SJSA1 (cell line): ENCODE results near the gene UBASH3B. TPM values are rescaled to one million over a fixed set of nuclear protein-coding genes. Genes with fewer than 3 reads are reported as not detected.
"Not testable (repeated sequence)": the region's sequence is repeated elsewhere in the genome, so short reads cannot be mapped to it uniquely, and the experiment has no call there.

Experiments used
- DNase-seq, 2 experiments: peaks; one replicate each; pipeline ENCODE4 v3.0.0-alpha.2; 2015 to 2020; ENCODE audit warnings: low spot score in 2 of 2, low read depth in 1 of 2
- H3K27ac ChIP-seq: fragments of 250-450 bp; sonication (Bioruptor Pico); 2 replicates; pipeline ENCODE4 v1.5.1; 2020; ENCODE audit warnings: mild to moderate bottlenecking, moderate library complexity
- H3K27me3 ChIP-seq: fragments of 250-450 bp; sonication (Bioruptor Pico); replicated peaks from 2 replicates; pipeline ENCODE4 v1.5.1; 2020; ENCODE audit warnings: mild to moderate bottlenecking, moderate library complexity
- H3K36me3 ChIP-seq: fragments of 250-450 bp; sonication (Bioruptor Pico); 2 replicates; pipeline ENCODE4 v1.5.1; 2020; ENCODE audit warnings: mild to moderate bottlenecking
- H3K4me1 ChIP-seq: fragments of 250-450 bp; sonication (Bioruptor Pico); replicated peaks from 2 replicates; pipeline ENCODE4 v1.6.1; 2021; ENCODE audit warnings: mild to moderate bottlenecking
- H3K4me3 ChIP-seq: fragments of 250-450 bp; sonication (Bioruptor Pico); 2 replicates; pipeline ENCODE4 v1.5.1; 2020; ENCODE audit warnings: mild to moderate bottlenecking
- H3K9me3 ChIP-seq: fragments of 250-450 bp; sonication (Bioruptor Pico); replicated peaks from 2 replicates; pipeline ENCODE4 v1.5.1; 2020; ENCODE audit warnings: mild to moderate bottlenecking
- total RNA-seq: library from RNA; depleted of rRNA; stranded (reverse); fragments of >200 nt; shearing (Covaris generic); gene quantifications from 2 replicates; pipeline ENCODE4 v1.2.3, GENCODE V29; 2014; rRNA removed

Gene UBASH3B
- total RNA-seq: 1.2 and 4.0 TPM in 2 replicates

GRCh38 chr11:122655527-122656072 is at the start of gene UBASH3B:
Gene UBASH3B, plus strand, starts transcription at chr11:122655722. Its CDS starts 328 bp downstream, at chr11:122656050.
- peak within 1 kb of the TSS; percentile 38; the same call in 1 of the 2 replicates for H3K27ac ChIP-seq
- no peaks in the 10 kb centered on the region for H3K9me3 ChIP-seq
- no peaks in the 10 kb centered on the region for H3K27me3 ChIP-seq
- peak; percentile 70 to 73 for DNase-seq
- peak within 1 kb of the TSS; percentile 69 for H3K4me3 ChIP-seq
- H3K4me1 ChIP-seq: peaks cover 9% of the 10 kb centered on the region
- no peaks in the 10 kb centered on the region; the same call in 1 of the 2 replicates for H3K36me3 ChIP-seq

- not testable (repeated sequence) for H3K27me3 ChIP-seq, H3K4me1 ChIP-seq, H3K36me3 ChIP-seq, H3K27ac ChIP-seq, DNase-seq, H3K9me3 ChIP-seq, H3K4me3 ChIP-seq
Measured at GRCh38 chr11:122607162-122607561, 48.4 kb upstream of the UBASH3B start.

GRCh38 chr11:122612123-122612824 is 43.2 kb upstream of the UBASH3B start:
- Histone ChIP-seq H3K27ac (no peak overlapping the region), H3K9me3 (no peaks in the 10 kb centered on the region), H3K4me3 (no peak overlapping the region), H3K4me1 (no peaks in the 10 kb centered on the region), H3K27me3 (no peaks in the 10 kb centered on the region), H3K36me3 (no peaks in the 10 kb centered on the region)
- no peak for DNase-seq

- DNase-seq: no peak
- Histone ChIP-seq H3K4me1 (no peaks in the 10 kb centered on the region), H3K27ac (no peak overlapping the region), H3K9me3 (no peaks in the 10 kb centered on the region), H3K27me3 (no peaks in the 10 kb centered on the region), H3K4me3 (no peak overlapping the region), H3K36me3 (no peaks in the 10 kb centered on the region)
Measured at GRCh38 chr11:122616718-122617117, 38.8 kb upstream of the UBASH3B start.

GRCh38 chr11:122617297-122617696 is 38.2 kb upstream of the UBASH3B start:
- Histone ChIP-seq H3K36me3 (no peaks in the 10 kb centered on the region), H3K9me3 (no peaks in the 10 kb centered on the region), H3K27ac (no peak overlapping the region), H3K4me3 (no peak overlapping the region), H3K4me1 (no peaks in the 10 kb centered on the region), H3K27me3 (no peaks in the 10 kb centered on the region)
- no peak for DNase-seq

- H3K36me3 ChIP-seq: no peaks in the 10 kb centered on the region
Measured at GRCh38 chr11:122617926-122618325, 37.6 kb upstream of the UBASH3B start.

GRCh38 chr11:122618927-122619326 is 36.6 kb upstream of the UBASH3B start:
- Histone ChIP-seq H3K27ac (no peak overlapping the region), H3K4me3 (no peak overlapping the region), H3K36me3 (no peaks in the 10 kb centered on the region), H3K9me3 (no peaks in the 10 kb centered on the region), H3K27me3 (no peaks in the 10 kb centered on the region), H3K4me1 (no peaks in the 10 kb centered on the region)
- DNase-seq: no peak

More at GRCh38 chr11:122617926-122618325, 37.6 kb upstream of the UBASH3B start:
- Histone ChIP-seq H3K9me3 (no peaks in the 10 kb centered on the region), H3K4me1 (no peaks in the 10 kb centered on the region), H3K4me3 (no peak overlapping the region), H3K27me3 (no peaks in the 10 kb centered on the region), H3K27ac (no peak overlapping the region)
- no peak for DNase-seq

- H3K4me1 ChIP-seq: no peaks in the 10 kb centered on the region
- H3K27me3 ChIP-seq: no peaks in the 10 kb centered on the region
- no peak for DNase-seq
- no peaks in the 10 kb centered on the region for H3K36me3 ChIP-seq
- H3K9me3 ChIP-seq: no peaks in the 10 kb centered on the region
- no peak overlapping the region for H3K4me3 ChIP-seq
- no peak overlapping the region for H3K27ac ChIP-seq
Measured at GRCh38 chr11:122619757-122620156, 35.8 kb upstream of the UBASH3B start.

- not testable (repeated sequence) for H3K27me3 ChIP-seq, H3K4me1 ChIP-seq, H3K4me3 ChIP-seq, H3K36me3 ChIP-seq, DNase-seq, H3K9me3 ChIP-seq, H3K27ac ChIP-seq
Measured at GRCh38 chr11:122625501-122625900, 30.0 kb upstream of the UBASH3B start.

- H3K4me3 ChIP-seq: no peak overlapping the region
- no peak overlapping the region for H3K27ac ChIP-seq
- H3K9me3 ChIP-seq: no peaks in the 10 kb centered on the region
- DNase-seq: no peak
- H3K36me3 ChIP-seq: no peaks in the 10 kb centered on the region
- H3K4me1 ChIP-seq: no peaks in the 10 kb centered on the region
- no peaks in the 10 kb centered on the region for H3K27me3 ChIP-seq
Measured at GRCh38 chr11:122625976-122626665, 29.4 kb upstream of the UBASH3B start.

- Histone ChIP-seq H3K4me1 (no peaks in the 10 kb centered on the region), H3K27me3 (no peaks in the 10 kb centered on the region), H3K27ac (no peak overlapping the region), H3K9me3 (no peaks in the 10 kb centered on the region), H3K36me3 (no peaks in the 10 kb centered on the region), H3K4me3 (no peak overlapping the region)
- DNase-seq: no peak
Measured at GRCh38 chr11:122627745-122628144, 27.8 kb upstream of the UBASH3B start.

GRCh38 chr11:122628810-122629555 is 26.5 kb upstream of the UBASH3B start:
- H3K36me3 ChIP-seq: no peaks in the 10 kb centered on the region
- H3K4me1 ChIP-seq: no peaks in the 10 kb centered on the region
- peak; percentile 39 to 49 for DNase-seq
- no peaks in the 10 kb centered on the region for H3K9me3 ChIP-seq
- H3K27ac ChIP-seq: no peak overlapping the region
- no peak overlapping the region for H3K4me3 ChIP-seq
- no peaks in the 10 kb centered on the region for H3K27me3 ChIP-seq

- no peak overlapping the region for H3K4me3 ChIP-seq
- no peak for DNase-seq
- no peak overlapping the region for H3K27ac ChIP-seq
- no peaks in the 10 kb centered on the region for H3K9me3 ChIP-seq
- H3K36me3 ChIP-seq: no peaks in the 10 kb centered on the region
- H3K27me3 ChIP-seq: no peaks in the 10 kb centered on the region
- H3K4me1 ChIP-seq: no peaks in the 10 kb centered on the region
Measured at GRCh38 chr11:122632181-122632824, 23.2 kb upstream of the UBASH3B start.
